ENCODE data around the gene SLFNL1. TPM values are rescaled to one million over a fixed set of nuclear protein-coding genes. Genes with fewer than 3 reads are reported as not detected.

Gene SLFNL1
- total RNA-seq, 1 donor from 2014 or later: 0.18 TPM

DNA sequence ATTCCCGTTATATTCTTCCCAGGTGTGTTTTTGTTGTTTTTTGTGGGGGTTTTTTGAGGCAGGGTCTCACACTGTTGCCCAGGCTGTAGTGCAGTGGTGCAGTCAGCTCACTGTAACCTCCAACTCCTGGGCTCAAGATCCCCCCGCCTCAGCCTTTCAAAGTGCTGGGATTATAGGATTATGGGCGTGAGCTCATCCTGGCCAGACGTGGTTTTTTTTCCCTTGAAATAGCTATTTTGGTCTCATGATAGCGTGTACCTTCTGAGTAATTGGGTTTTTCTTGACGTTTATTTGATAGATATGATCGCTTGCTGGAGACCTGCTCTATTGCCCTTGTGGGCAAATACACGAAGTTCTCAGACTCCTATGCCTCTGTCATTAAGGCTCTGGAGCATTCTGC is 24.4 kb downstream of the SLFNL1 start:
- Histone ChIP-seq H3K36me3 (ENCODE audit: insufficient read depth, low read length) (peaks cover 82% of the 10 kb centered on the region), H3K9me3 (ENCODE audit: insufficient read depth, low read depth, low read length) (no peaks in the 10 kb centered on the region), H3K79me2 (ENCODE audit: insufficient read depth, low read length) (peaks cover 46% of the 10 kb centered on the region), H3K4me1 (ENCODE audit: insufficient read depth, low read length) (no peaks in the 10 kb centered on the region), H3K4me2 (ENCODE audit: low read length) (no peak overlapping the region), H3K9ac (ENCODE audit: low read length) (no peak overlapping the region), H4K20me1 (ENCODE audit: insufficient read depth, low read length) (peaks cover 66% of the 10 kb centered on the region), H3K4me3 (ENCODE audit: insufficient read depth, low read depth, low read length) (no peak overlapping the region), H3K27me3 (ENCODE audit: insufficient read depth, low read length) (no peaks in the 10 kb centered on the region), H2AFZ (ENCODE audit: low read depth, low read length) (no peak overlapping the region), H3K27ac (ENCODE audit: low read depth, low read length) (no peak overlapping the region)
- DNase-seq (ENCODE audit: low read depth) (no peak), FAIRE-seq (no peak)
- no peak overlapping the region for H3K27ac Mint-ChIP-seq (ENCODE audit: unreplicated experiment)
- H3K36me3 Mint-ChIP-seq (ENCODE audit: low read depth, unreplicated experiment): peaks cover 31% of the 10 kb centered on the region
- H3K27me3 Mint-ChIP-seq (ENCODE audit: low read depth, unreplicated experiment): no peaks in the 10 kb centered on the region
- H3K4me3 Mint-ChIP-seq (ENCODE audit: unreplicated experiment): no peak overlapping the region
- no peaks in the 10 kb centered on the region for H3K9me3 Mint-ChIP-seq (ENCODE audit: unreplicated experiment)
- peaks cover 3% of the 10 kb centered on the region for H3K4me1 Mint-ChIP-seq (ENCODE audit: low read depth, unreplicated experiment)
- TF ChIP-seq, protein P1, sequence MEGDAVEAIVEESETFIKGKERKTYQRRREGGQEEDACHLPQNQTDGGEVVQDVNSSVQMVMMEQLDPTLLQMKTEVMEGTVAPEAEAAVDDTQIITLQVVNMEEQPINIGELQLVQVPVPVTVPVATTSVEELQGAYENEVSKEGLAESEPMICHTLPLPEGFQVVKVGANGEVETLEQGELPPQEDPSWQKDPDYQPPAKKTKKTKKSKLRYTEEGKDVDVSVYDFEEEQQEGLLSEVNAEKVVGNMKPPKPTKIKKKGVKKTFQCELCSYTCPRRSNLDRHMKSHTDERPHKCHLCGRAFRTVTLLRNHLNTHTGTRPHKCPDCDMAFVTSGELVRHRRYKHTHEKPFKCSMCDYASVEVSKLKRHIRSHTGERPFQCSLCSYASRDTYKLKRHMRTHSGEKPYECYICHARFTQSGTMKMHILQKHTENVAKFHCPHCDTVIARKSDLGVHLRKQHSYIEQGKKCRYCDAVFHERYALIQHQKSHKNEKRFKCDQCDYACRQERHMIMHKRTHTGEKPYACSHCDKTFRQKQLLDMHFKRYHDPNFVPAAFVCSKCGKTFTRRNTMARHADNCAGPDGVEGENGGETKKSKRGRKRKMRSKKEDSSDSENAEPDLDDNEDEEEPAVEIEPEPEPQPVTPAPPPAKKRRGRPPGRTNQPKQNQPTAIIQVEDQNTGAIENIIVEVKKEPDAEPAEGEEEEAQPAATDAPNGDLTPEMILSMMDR (IDR thresholded peaks at IDR 0.05; ENCODE audit: insufficient read depth, low read depth, low read length): no peak
- no peak for TF ChIP-seq EZH2 (IDR thresholded peaks at IDR 0.05; ENCODE audit: insufficient read depth, low read length)

GRCh38 chr1:40989066-40989465 is 32.5 kb downstream of the SLFNL1 start:
- Mint-ChIP-seq H3K9me3 (ENCODE audit: unreplicated experiment) (no peaks in the 10 kb centered on the region), H3K36me3 (ENCODE audit: low read depth, unreplicated experiment) (peaks cover 49% of the 10 kb centered on the region), H3K27me3 (ENCODE audit: low read depth, unreplicated experiment) (no peaks in the 10 kb centered on the region), H3K4me3 (ENCODE audit: unreplicated experiment) (no peak overlapping the region), H3K27ac (ENCODE audit: unreplicated experiment) (no peak overlapping the region), H3K4me1 (ENCODE audit: low read depth, unreplicated experiment) (peaks cover 27% of the 10 kb centered on the region)
- H3K9me3 ChIP-seq (ENCODE audit: insufficient read depth, low read depth, low read length): no peaks in the 10 kb centered on the region
- DNase-seq (ENCODE audit: low read depth): no peak
- H3K27me3 ChIP-seq (ENCODE audit: insufficient read depth, low read length): no peaks in the 10 kb centered on the region
- H3K4me3 ChIP-seq (ENCODE audit: insufficient read depth, low read depth, low read length): no peak overlapping the region
- no peak overlapping the region for H2AFZ ChIP-seq (ENCODE audit: low read depth, low read length)
- no peak overlapping the region for H3K4me2 ChIP-seq (ENCODE audit: low read length)
- peaks cover 79% of the 10 kb centered on the region for H4K20me1 ChIP-seq (ENCODE audit: insufficient read depth, low read length)
- no peak for FAIRE-seq
- H3K9ac ChIP-seq (ENCODE audit: low read length): no peak overlapping the region
- H3K79me2 ChIP-seq (ENCODE audit: insufficient read depth, low read length): peaks cover 70% of the 10 kb centered on the region
- TF ChIP-seq, protein P1 (IDR thresholded peaks at IDR 0.05; ENCODE audit: insufficient read depth, low read depth, low read length): no peak
- no peak for TF ChIP-seq EZH2 (IDR thresholded peaks at IDR 0.05; ENCODE audit: insufficient read depth, low read length)
- H3K4me1 ChIP-seq (ENCODE audit: insufficient read depth, low read length): peaks cover 9% of the 10 kb centered on the region
- peaks cover 89% of the 10 kb centered on the region for H3K36me3 ChIP-seq (ENCODE audit: insufficient read depth, low read length)
- no peak overlapping the region for H3K27ac ChIP-seq (ENCODE audit: low read depth, low read length)

DNA sequence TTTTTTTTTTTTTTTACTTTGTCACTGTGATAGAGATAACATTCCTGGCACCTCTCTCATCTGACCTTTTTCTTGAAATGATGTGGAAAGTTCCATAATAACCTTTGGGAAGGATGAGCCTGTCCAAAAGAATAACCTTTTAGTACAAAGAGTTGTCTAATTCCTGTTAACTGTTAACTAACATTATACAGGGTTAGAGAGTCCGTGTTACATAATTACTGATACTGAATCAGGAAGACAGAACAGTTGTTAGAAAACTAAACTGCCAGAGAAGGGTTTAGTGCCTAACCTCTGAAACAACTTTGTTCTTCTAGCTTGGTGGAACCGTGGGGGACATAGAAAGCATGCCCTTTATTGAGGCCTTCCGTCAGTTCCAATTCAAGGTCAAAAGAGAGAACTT is 33.2 kb downstream of the SLFNL1 start:
- Mint-ChIP-seq H3K27me3 (ENCODE audit: low read depth, unreplicated experiment) (no peaks in the 10 kb centered on the region), H3K36me3 (ENCODE audit: low read depth, unreplicated experiment) (peaks cover 53% of the 10 kb centered on the region), H3K4me3 (ENCODE audit: unreplicated experiment) (no peak overlapping the region), H3K4me1 (ENCODE audit: low read depth, unreplicated experiment) (peaks cover 32% of the 10 kb centered on the region), H3K9me3 (ENCODE audit: unreplicated experiment) (no peaks in the 10 kb centered on the region), H3K27ac (ENCODE audit: unreplicated experiment) (no peak overlapping the region)
- Histone ChIP-seq H3K36me3 (ENCODE audit: insufficient read depth, low read length) (peaks cover 86% of the 10 kb centered on the region), H3K4me1 (ENCODE audit: insufficient read depth, low read length) (peaks cover 17% of the 10 kb centered on the region), H3K9me3 (ENCODE audit: insufficient read depth, low read depth, low read length) (no peaks in the 10 kb centered on the region), H2AFZ (ENCODE audit: low read depth, low read length) (no peak overlapping the region), H3K27ac (ENCODE audit: low read depth, low read length) (no peak overlapping the region), H3K79me2 (ENCODE audit: insufficient read depth, low read length) (peaks cover 73% of the 10 kb centered on the region), H3K4me2 (ENCODE audit: low read length) (no peak overlapping the region), H3K27me3 (ENCODE audit: insufficient read depth, low read length) (no peaks in the 10 kb centered on the region), H4K20me1 (ENCODE audit: insufficient read depth, low read length) (peaks cover 80% of the 10 kb centered on the region), H3K4me3 (ENCODE audit: insufficient read depth, low read depth, low read length) (no peak overlapping the region), H3K9ac (ENCODE audit: low read length) (no peak overlapping the region)
- DNase-seq (ENCODE audit: low read depth): no peak
- peak; percentile 5 for FAIRE-seq
- TF ChIP-seq, protein P1 (IDR thresholded peaks at IDR 0.05; ENCODE audit: insufficient read depth, low read depth, low read length): no peak
- no peak for TF ChIP-seq EZH2 (IDR thresholded peaks at IDR 0.05; ENCODE audit: insufficient read depth, low read length)

Data from astrocyte (in vitro differentiated cells and primary cell).